Effector CD4-positive, alpha-beta T cell (primary cell): ENCODE measurements around the gene IL10RA.

Experiments
- DNase-seq: peaks from one replicate; pipeline ENCODE4 v3.0.0-alpha.2; 2020

The IL10RA gene

DNA sequence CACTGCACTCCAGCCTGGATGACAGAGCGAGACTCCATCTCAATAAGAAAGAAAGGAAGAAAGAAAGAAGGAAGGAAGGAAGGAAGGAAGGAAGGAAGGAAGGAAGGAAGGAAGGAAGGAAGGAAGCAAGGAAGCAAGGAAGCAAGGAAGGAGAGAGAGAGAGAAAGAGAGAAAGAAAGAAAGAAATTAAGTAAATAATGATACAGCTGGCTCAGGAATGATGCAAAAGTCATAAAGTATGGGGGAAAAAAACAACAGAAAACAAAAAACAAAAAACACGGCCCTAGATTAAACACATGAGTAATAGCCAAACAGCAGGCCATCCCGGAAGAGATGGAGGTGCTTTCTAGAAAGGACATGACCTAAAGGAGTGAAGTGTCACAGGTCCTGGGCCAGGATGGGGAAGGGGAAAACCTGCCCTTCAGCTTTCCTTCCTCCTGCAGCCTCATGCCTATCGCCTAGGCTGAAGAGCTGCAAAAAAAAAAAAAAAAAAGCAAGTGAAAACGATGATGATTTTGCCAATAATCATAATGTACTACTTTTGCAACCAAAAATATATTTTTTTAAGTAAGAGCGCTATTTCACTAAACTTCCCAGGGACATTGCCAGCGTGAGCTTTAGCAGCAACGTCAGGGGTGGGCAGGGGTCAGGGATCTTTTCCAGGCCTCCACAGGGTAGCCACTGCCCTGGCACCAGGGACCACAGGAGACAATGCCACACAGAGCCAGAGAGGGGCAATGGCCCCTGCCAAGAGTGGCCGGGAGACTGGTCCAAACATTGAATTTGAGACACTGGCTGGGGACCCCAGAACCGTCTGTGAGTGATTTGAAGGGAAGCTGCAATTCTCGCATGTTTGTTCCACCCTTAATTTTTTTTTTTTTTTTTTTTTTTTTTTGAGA lies 62.5 kb downstream of the IL10RA start:
- DNase-seq, result no peak

DNA sequence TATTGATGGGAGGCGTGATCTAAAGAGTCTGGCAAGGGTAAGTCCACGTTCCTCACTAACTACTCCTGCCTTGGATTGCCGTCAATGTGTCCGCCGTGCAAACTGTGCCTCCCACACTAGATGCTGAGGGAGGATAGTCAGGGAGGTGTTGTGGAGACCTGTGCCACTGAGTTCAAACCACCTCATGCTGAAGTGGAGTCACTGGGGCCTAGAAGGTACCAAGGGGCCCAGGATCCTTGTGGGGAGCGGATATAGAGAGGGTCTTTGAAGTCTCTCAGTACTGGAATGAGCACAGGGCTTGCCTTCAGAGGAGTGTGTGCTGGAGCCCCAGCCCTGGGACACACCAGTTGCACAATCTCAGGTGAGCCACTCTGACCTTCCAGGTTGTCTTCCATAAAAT lies 63.6 kb downstream of the IL10RA start:
- no peak for DNase-seq

DNA sequence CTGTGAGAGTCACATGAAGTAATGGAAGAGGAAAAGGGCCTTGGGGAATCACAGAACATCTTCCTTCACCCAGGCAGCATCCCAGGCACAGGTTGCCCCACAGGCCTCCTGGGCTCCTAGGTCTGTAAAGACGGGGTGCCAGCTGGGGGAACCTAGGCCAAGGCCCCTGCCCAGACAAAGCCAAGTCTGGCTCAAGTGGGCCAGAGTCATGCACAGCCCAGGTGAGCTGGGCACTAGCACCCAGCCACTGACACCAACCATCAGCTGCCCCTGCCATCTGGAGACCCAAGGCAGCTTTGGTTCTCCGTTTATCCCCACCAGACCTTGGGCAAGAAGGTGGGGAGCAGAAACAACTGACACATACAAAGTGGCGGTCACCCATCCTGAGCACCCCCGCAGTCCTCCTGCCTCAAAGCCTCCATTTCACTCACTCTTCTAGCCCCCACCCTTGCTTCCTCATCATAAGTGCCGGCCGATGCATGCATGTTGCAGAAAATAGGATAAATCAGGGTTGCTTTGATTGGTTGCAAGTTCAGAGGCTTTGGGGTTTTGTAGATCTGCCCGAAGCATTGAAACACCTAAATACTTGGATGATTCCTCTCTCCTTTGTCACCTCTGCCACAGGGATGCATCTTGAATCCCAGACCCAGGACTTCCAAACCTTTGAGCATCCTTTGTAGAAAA lies 64.2 kb downstream of the IL10RA start:
- no peak for DNase-seq
